ENCODE measurements around the gene YTHDF1. TPM values are rescaled to one million over a fixed set of nuclear protein-coding genes. Genes with fewer than 3 reads are reported as not detected.
"Not testable (repeated sequence)": the region's sequence is repeated elsewhere in the genome, so short reads cannot be mapped to it uniquely, and the experiment has no call there.

YTHDF1 gene
- total RNA-seq, 4 donors from 2014 or later: 17.9 to 32.1 (median 29.7) TPM

DNA sequence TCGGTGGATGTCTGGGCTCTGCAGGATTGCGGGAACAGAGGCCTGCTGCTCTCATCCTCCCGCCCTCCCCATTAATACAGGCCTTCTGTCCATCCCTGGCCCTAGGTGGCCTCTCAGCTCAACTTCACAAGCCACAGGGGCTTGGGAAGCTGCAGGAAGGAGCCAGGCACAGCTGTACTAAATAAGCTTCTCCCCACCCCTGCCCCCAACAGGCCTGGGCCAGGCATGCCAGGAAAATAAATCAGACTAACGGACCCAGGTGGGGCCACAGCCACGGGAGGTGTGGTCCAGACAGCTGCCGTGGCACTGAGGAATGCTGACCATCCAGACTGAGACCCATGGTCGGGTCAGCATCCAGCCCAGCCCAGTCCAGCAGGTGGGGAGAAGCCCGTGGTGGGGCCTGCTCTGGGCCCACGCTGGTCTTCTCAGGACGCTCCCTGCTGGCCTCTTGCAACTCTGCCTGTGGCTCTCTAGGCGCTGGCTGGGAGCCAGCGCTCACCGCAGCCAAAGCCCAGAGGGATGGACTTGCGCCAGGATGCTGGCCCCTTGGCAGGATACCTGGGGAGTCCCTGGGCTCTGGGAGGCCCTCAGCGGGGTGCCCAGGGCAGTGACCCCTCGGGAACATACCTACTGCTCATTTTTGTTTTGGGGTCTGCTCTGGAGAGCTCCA lies 8.6 kb upstream of the YTHDF1 start:
- WGBS: 41% methylated on average over 4 of the region's 16 CpGs

DNA sequence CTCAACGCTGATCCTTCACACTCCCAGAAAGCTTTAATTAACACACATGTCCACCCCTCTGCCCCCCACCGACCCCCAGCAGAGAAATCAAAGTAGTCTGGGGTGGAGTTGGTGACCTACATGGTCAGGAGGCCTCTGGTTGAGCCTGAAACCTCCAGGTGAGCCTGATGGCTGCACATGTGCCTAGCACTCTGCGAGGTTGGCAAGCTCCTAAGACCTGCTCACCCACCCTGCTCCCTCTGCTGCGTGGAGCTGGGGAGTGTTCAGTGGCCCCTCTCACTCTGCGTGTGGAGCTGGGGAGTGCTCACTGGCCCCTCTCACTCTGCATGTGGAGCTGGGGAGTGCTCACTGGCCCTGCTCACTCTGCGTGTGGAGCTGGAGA lies 7.9 kb upstream of the YTHDF1 start:
- H3K4me1 ChIP-seq: peaks cover 7 to 14% (median 11%) of the 10 kb centered on the region in 4 donors
- no peak overlapping the region for H3K4me3 ChIP-seq
- no peak overlapping the region for H3K27ac ChIP-seq (replicated peaks in 1 of 4)
- H3K9me3 ChIP-seq: no peaks in the 10 kb centered on the region
- H3K27me3 ChIP-seq: peaks cover 0 to 18% (median 0%) of the 10 kb centered on the region in 4 donors
- WGBS: 76% methylated on average over 5 of the region's 6 CpGs
- intact Hi-C loops (cut with DNase I): no loop called here
- TF ChIP-seq EP300 (IDR thresholded peaks at IDR 0.05): no peak
- TF ChIP-seq CTCF (IDR thresholded peaks at IDR 0.05): no peak
- no peak for TF ChIP-seq POLR2A (IDR thresholded peaks at IDR 0.05; ENCODE audit: low read depth)
- TF ChIP-seq POLR2AphosphoS5 (IDR thresholded peaks at IDR 0.05): no peak
- H3K36me3 ChIP-seq: no peaks in the 10 kb centered on the region
- no peak for DNase-seq (ENCODE audit: extremely low spot score)

More for the DNA sequence above, 8.6 kb upstream of the YTHDF1 start:
- H3K27ac ChIP-seq (replicated peaks in 1 of 4): peak overlapping the region in 1 of 4 donors; percentile 22
- H3K27me3 ChIP-seq: peaks cover 0 to 19% (median 0%) of the 10 kb centered on the region in 4 donors
- H3K9me3 ChIP-seq: no peaks in the 10 kb centered on the region
- H3K4me1 ChIP-seq: peaks cover 7 to 14% (median 11%) of the 10 kb centered on the region in 4 donors
- H3K36me3 ChIP-seq: no peaks in the 10 kb centered on the region
- intact Hi-C loops (cut with DNase I): no loop called here
- H3K4me3 ChIP-seq: no peak overlapping the region
- no peak for DNase-seq (ENCODE audit: extremely low spot score)
- TF ChIP-seq POLR2A (IDR thresholded peaks at IDR 0.05; ENCODE audit: low read depth) (no peak), EP300 (IDR thresholded peaks at IDR 0.05) (no peak), CTCF (IDR thresholded peaks at IDR 0.05) (peak in 2 of 3 experiments; percentile 5 to 21), POLR2AphosphoS5 (IDR thresholded peaks at IDR 0.05) (no peak)

DNA sequence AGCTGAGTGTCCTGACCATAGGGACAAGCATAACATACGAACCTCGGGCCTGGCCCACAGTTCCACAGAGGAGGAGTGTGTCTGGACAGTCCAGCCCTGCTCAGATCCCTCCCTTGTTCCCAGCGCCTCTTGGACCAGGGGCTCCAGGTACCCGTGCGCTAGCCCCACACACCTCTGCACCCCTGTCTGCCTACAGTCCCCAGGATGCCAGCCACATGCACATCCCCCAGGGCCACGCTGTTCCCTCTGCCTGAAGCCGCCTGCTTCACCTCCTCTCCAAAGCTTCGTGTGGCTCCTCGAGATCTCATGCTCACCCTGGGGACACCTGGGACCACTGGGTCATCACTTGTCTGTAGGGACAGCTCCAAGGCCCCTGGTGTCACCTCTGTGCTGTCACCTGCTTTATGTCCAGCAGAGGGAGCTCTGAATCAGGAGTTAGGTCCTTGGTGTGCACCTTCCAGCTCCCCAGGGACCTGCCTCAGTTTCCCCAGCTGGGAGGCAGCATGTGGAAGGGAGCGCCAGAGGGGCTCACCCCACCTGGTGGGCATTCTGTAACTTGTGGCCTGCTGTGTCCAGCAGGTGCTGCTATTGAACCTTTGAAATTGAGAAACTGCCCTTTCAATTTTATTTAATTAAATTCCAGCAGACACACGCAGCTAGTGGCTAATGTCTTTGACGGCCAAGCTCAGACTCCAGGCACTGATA lies 7.3 kb upstream of the YTHDF1 start:
- intact Hi-C loops (cut with DNase I): no loop called here
- Histone ChIP-seq H3K9me3 (no peaks in the 10 kb centered on the region), H3K27me3 (peaks cover 0 to 18% (median 0%) of the 10 kb centered on the region in 4 donors), H3K36me3 (no peaks in the 10 kb centered on the region), H3K27ac (replicated peaks in 1 of 4) (no peak overlapping the region), H3K4me3 (no peak overlapping the region), H3K4me1 (peaks cover 7 to 14% (median 11%) of the 10 kb centered on the region in 4 donors)
- TF ChIP-seq EP300 (IDR thresholded peaks at IDR 0.05): no peak
- TF ChIP-seq CTCF (IDR thresholded peaks at IDR 0.05): peak; percentile 43 to 76 (median 45)
- no peak for TF ChIP-seq POLR2A (IDR thresholded peaks at IDR 0.05; ENCODE audit: low read depth)
- no peak for TF ChIP-seq POLR2AphosphoS5 (IDR thresholded peaks at IDR 0.05)
- WGBS: 51% methylated on average over 3 of the region's 12 CpGs
- no peak for DNase-seq (ENCODE audit: extremely low spot score)

- no peak for DNase-seq (ENCODE audit: extremely low spot score)
- no peaks in the 10 kb centered on the region for H3K9me3 ChIP-seq
- intact Hi-C loops (cut with DNase I): no loop called here
- TF ChIP-seq CTCF (IDR thresholded peaks at IDR 0.05) (no peak), POLR2A (IDR thresholded peaks at IDR 0.05; ENCODE audit: low read depth) (no peak), EP300 (IDR thresholded peaks at IDR 0.05) (no peak), POLR2AphosphoS5 (IDR thresholded peaks at IDR 0.05) (no peak)
- no peak overlapping the region for H3K4me3 ChIP-seq
- no peaks in the 10 kb centered on the region for H3K36me3 ChIP-seq
- peaks cover 7 to 14% (median 11%) of the 10 kb centered on the region in 4 donors for H3K4me1 ChIP-seq
- WGBS: 73% methylated on average over 7 of the region's 7 CpGs
- peaks cover 0 to 18% (median 0%) of the 10 kb centered on the region in 4 donors for H3K27me3 ChIP-seq
- no peak overlapping the region for H3K27ac ChIP-seq (replicated peaks in 1 of 4)
Observed at GRCh38 chr20:63222541-63222940, 6.6 kb upstream of the YTHDF1 start.

DNA sequence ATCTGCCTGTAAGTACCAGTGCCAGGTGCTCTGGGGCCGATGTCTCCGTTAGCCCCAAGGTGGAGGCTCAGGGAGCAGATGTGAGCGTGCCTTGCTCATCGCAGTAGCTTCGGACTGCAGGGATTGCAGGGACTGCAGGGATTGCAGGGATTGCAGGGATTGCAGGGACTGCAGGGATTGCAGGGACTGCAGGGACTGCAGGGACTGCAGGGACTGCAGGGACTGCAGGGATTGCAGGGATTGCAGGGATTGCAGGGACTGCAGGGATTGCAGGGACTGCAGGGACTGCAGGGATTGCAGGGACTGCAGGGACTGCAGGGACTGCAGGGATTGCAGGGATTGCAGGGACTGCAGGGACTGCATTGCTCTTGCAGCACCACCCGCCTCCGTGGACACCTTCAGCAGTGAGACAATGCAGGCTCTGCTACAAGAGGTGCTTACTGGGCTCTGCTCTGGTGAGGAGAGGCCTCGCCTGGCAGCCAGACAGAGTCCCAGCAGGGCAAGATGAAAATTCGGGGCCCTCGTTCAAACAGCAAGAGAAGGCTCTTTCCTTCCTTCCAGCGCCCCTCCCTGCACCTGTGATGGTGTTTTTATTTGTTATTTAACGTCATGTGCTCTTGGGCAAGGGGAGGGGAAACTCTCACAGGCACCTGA lies 5.6 kb upstream of the YTHDF1 start:
- H3K4me3 ChIP-seq; intact Hi-C loops (cut with DNase I); DNase-seq (ENCODE audit: extremely low spot score); H3K36me3 ChIP-seq; H3K9me3 ChIP-seq; H3K27ac ChIP-seq (replicated peaks in 1 of 4): not testable (repeated sequence)
- 74% methylated on average over 6 of the region's 12 CpGs for WGBS
- H3K4me1 ChIP-seq: peaks cover 13 to 20% (median 16%) of the 10 kb centered on the region in 4 donors
- peaks cover 0 to 18% (median 0%) of the 10 kb centered on the region in 4 donors for H3K27me3 ChIP-seq

Data from esophagus muscularis mucosa (tissue), 4 donors.